NCI-H748 (cell line): Measurements from ENCODE around the gene LAPTM5.

ENCODE experiments used
- DNase-seq: peaks from one replicate; lab custom pipeline; 2025; ENCODE audit not compliant: unreplicated experiment; lab: John Stamatoyannopoulos, UW

The LAPTM5 gene

DNA sequence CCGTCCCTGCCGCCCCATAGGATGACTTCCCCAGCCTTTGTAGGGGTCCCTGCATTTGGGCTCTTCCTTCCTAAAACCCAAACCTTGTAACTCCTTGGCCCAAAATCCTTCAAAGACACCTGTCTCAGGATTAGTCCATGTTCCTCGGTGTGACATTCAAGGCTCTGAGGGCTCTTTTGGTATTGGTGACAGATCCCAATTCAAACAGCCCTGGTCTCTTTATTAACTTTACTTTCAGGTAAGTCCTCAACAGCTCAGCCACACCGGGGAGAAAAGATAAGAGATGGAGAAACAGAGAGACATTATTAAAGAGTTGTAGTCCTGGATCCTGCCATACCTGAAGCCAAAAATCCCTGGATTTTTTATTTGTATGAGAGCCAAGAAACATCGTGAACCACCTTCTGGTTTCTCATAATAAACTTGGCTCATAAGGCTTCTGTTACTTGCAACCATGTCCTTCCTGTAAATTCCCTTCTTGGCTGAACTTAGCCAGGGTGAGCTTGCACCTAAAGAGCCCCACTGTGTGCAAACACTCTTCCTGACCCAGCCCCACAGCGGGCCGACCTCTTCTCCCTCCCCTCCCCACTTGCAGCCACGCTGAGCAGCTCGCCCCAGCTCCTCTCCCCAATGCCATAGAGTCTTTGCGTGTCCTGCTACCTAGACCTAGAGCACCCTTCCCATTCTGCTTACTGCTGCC is 26.3 kb downstream of the LAPTM5 start:
- DNase-seq, result no peak

DNA sequence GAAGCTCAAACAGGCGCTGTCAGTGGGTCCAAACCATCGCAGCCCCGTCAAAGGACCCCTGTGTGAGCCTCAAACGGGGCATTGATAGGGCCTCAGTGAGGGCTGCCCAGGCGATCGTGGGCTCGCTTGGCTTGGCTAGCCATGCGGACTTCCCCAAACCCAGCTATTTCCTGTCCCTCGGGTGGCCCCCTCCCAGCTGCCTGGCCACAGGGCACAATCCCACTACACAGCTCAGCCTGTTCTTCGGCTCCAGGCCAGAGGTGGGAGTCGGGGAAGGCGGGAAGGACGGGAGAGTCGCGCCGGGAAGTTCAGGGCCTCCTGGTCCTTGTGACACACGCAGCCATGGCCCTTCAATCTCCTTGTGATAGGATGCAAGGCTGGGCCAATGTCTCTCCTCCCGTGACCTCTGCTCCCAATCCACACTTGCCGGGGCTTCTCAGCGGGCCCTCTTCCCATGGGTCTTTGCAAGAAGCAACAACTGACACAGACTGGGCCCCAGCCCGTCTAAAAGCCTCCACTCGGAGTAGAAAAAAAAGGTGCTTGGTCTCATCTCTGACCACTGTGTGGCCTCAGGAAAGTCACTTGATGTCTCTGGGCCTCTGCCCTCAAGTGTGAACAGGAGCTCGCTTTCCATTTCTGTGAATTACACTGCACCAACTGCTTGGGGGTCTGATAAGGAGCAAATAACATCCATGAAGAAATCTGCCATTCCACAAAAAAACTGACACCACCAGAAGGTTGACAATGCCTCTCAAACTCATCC is 27.0 kb downstream of the LAPTM5 start:
- DNase-seq, result no peak

DNA sequence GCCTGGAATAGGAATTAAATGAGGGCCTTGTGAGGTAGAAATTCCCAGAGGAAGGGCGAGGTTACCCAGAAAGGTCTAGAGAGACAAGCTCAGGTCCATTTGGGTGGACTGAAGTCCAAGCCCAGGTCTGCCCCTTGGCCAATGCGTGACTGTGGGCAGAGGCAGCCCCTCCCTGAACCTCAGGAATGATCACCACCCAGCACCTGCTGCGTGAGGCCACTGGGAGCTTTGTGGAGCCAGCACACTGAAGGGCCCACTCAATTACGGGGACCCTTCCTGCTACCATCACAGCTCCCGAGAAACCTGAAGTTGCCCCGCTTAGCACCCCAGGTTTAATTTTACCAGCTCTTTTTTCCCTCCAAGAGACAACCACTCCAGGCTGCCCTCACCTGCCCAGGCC is 27.7 kb downstream of the LAPTM5 start:
- DNase-seq, result no peak

DNA sequence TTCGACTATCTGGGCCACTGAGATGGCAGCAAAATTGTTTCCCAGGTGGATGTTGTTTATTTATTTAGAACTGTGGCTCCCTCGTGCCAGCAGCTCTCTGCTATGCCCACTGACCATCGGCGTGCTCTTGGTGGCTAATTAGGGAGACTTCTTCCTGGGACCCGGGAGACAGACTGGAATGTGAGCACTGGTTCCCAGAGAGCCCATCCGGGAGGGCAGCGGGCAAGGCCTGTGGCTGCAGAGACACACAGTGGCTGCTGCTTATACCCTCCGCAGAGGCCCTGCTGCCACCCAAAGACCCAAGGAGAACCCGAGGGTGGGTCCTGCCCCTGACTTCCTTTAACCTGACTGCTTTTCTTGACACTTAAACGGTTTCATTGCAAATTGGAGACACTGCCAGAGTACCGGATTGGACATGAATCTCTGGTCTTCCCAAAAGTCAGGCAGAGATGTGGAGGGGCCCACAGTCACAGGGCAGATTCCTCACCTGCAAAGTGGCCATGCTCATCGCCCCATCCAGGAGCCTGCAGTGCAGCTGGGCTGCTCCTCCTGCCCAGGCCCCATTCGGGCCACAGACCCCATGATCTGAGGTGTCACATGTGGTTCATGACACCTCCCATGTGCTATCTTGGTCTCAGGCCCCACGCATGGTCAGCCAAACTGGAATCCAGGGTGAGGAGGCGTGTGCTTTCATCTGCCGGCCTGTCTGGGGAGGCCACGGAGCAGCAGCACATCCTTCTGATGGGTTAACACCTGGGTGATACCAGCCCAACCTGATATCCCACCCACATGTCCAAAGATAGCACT is 28.5 kb downstream of the LAPTM5 start:
- no peak for DNase-seq

DNA sequence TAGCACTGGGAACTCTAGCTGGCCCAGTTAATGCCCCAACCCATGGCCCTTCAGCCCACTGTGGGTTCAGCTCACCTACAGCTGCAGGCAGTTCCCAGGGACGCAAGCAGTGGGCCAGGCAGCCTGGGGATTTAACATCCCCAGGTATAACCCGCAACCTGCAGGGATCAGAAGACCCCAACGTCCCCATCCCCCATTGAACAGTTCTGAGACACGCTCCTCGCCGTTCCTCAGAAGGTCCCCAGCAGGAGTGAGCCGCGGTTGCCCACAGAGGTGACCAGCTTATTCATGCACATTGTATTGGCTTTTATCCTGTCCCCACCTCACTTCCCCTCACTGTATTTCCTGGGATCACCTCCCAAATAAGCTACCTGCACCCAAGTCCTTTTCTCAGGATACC is 29.2 kb downstream of the LAPTM5 start:
- DNase-seq, result no peak

DNA sequence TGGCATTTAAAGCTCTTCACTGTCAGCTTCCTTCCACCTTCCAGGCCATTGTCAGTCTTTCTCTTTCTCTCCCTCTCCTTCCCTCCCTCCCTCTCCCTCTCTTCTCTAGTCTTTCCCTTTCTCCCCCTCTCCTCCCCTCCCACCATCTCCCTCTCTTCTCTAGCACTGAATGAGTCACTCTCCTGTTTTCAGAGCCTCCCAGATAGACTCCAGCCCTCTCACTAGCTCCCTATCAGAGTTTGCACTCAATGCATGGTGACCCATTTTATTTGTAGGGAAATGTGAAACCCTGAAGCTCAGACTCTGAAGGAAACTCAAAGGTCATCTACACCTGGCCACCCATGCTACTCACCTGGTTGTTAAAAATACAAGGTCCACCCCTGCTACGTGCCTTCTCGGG is 29.8 kb downstream of the LAPTM5 start:
- DNase-seq, result no peak

GRCh38 chr1:30726773-30727684 is 30.5 kb downstream of the LAPTM5 start:
- DNase-seq, result no peak

DNA sequence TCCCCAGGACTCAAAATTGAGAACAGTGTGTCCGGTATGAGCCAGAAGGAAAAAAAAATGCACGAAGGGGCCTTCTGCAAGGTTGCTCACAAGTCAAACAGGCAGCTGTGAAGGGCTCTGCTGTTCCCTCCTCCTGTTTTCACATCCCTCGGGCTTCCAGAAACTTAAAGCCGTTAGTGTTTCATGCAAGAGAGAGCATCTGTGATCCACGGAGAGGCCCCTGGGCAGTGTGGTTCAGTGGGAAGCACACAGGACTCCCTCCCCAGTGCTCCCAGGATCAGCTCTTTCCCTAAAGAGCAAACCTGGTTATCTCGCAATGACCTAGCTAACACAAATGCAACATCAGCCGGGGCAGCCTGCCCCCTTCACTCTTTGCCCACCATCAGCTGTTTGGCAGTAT is 31.3 kb downstream of the LAPTM5 start:
- DNase-seq, result no peak

DNA sequence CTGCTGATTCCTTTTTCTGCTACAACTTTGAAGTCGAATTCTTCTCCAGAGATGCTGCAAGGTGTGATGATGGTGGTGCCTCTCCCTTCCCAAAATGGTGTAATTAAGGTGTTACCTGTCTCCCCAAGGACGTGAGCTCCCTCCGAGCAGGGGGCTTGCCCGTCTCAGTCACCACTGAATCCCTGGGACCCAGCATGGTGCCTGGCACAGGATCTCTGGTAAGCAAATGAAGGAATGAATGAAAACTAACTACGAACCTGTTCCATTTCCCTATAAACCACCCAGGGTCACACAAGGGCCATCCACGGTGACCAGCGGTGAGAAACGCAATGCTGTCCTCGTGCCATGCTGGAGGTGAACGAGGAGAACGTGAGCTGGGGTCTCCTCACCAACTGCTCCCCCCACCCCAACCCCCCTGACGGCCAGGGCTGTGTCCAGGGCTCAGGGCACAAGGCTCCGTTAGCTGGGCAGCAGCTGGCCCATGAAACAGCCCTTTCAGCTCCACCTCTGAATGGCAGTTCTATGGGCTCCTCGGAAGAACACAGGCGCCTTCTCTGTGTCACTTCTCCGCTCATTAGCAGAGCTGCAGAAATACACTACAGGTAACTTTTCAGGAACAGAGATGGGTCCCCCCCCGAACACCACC is 32.0 kb downstream of the LAPTM5 start:
- no peak for DNase-seq

GRCh38 chr1:30724655-30725421 is 32.7 kb downstream of the LAPTM5 start:
- no peak for DNase-seq

DNA sequence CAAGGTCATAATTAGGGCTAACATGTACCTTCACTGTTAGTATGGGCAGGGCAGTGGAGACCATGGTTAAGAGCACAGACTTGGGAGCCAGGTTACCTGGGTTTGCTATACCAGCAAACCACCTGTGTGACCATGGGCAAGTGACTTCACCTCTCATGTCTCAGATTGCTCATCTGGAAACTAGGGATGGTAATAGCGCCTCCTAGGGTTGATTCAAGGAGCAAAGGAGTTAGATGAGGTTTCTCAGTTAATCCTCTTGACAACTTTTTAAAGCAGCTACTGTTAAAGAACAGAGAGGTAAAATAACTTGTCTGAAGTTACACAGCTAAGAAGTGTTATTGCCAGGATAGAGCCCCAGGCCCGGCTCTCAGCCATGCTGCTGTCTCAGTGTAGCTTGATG is 33.4 kb downstream of the LAPTM5 start:
- no peak for DNase-seq

- DNase-seq, result no peak
Measured at GRCh38 chr1:30723331-30723755, 34.2 kb downstream of the LAPTM5 start, which contains the start of gene MATN1. Gene MATN1, minus strand, starts transcription at chr1:30723585. Its CDS starts 34 bp downstream, at chr1:30723551.

GRCh38 chr1:30721812-30722537 is 35.6 kb downstream of the LAPTM5 start:
- DNase-seq, result no peak

DNA sequence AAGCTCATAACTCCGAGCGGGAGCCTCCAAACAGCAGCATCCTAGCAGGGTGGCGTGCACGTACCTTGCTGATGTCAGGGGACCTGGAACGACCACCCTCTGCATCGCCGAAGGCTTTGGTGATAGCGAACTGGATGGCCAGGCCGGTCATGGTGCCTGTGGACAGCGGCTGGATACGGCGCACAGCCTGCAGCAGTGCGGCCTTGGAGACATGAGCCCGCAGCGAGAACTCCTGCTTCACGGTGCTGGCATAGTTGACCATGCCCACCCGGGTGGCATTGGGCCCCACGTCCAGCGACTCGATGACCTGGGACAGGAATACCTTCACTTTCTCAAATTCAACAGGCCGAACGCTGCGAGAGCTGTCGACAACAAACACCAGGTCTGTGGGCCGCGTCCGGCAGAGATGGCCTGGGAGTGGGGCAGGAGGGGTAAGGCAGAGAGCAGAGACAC is 36.2 kb downstream of the LAPTM5 start:
- DNase-seq, result no peak

- no peak for DNase-seq
Measured at GRCh38 chr1:30720271-30721223, 37.0 kb downstream of the LAPTM5 start.

DNA sequence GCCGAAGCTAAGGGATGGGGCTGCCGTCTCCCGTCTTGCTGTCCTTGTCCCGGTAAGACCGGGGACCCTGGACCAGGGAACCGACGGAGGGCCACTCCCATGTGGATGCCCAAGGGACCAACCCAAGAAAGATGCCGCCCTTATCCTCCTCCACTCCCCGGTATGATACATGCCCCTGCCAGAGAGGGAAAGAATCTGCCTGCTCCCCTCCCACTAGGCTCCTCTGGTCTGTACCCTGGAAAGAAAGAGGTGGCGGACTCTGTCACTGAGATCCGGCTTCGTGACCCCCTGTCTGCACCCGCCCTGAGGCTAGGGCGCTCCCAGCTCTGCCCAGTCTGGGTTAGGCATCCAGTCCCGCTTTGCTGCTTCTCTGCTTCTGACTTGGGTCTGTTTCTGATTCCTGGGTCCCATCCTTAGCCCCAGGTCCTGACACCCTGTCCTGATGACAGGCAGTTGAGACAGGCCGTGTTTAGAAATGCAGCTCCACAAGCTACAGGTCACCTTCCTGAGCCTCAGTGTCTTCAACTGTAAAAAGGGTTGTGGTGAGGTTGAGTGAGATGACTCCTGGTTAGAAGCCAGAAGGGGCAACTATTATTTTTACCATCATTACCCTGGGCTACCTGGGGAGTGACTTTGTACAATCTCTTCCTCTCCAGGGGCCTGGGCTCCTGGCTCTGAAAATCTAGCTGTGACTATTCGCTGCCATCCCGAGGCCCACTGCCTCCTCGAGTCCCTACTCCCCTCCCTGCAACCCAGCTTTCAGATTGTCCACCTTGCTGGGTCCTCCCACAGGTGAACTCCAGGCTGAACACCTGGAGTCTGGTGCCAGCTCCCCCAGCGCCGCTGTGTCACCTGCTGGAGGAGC is 37.9 kb downstream of the LAPTM5 start:
- DNase-seq, result peak; percentile 63
